ENCODE data around the gene C11orf91.

GRCh38 chr11:33668468-33668825 lies 32.2 kb downstream of the C11orf91 start:
- no peak for TF ChIP-seq CTCF (IDR thresholded peaks at IDR 0.05)
- no peak for TF ChIP-seq POLR2A (IDR thresholded peaks at IDR 0.05)

Data from right lobe of liver (tissue), 4 donors.